Right ventricle myocardium superior (tissue), 1 donor: Measurements from ENCODE around the gene SLC25A47. TPM values are rescaled to one million over a fixed set of nuclear protein-coding genes. Genes with fewer than 3 reads are reported as not detected.
"Not testable (repeated sequence)": the region's sequence is repeated elsewhere in the genome, so short reads cannot be mapped to it uniquely, and the experiment has no call there.

Experiments
- ATAC-seq: fragments of 200-7000 bp; cut with Tn5 transposase; one replicate; pipeline ENCODE4 v1.9.1; 2020; ENCODE audit warnings: mild to moderate bottlenecking; ENCODE audit not compliant: poor library complexity
- DNase-seq: peaks from one replicate; pipeline ENCODE4 v3.0.0-alpha.2; 2020
- intact Hi-C: fragments of 100-400 bp; cut with DNase I; formaldehyde crosslinking; loops from one replicate; pipeline ENCODE4 v1.11.2; 2022
- total RNA-seq: library from RNA; stranded (reverse); fragmentation: NEBNext Ultra II Directional; extraction: Animal tissue kit (Norgen Biotek cat#: 25700); gene quantifications from one replicate; pipeline ENCODE4 v1.2.1, GENCODE V29; 2021
- donor health status: DM: no; HTN: yes; CAD: no; lungs with severe emphysema.

SLC25A47 gene
- total RNA-seq, 1 donor from 2014 or later, result not detected

- DNase-seq (peak; percentile 25), ATAC-seq (no peak)
- intact Hi-C loops, result no loop called here
Measured at GRCh38 chr14:100298551-100299237, 24.4 kb upstream of the SLC25A47 start.

DNA sequence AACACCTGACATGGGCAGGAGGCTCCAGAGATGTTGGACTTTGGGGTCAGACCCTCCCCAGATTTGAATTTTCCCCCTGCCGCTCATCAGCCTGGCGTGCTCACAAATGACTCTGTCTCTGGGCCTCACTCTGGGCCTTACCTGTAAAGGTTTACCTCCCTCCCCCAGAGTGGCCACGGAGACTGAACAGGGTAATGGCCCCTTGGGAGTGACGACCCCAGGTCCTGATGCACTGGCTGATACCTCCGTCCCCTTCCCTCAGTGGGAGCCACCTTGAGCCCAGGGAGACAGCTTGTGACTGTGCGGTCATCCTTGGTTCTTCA is 23.9 kb upstream of the SLC25A47 start:
- ATAC-seq (no peak), DNase-seq (peak; percentile 30)

GRCh38 chr14:100302616-100303015 is 20.5 kb upstream of the SLC25A47 start:
- ATAC-seq, result no peak
- DNase-seq, result no peak
- intact Hi-C loops, result no loop called here

More for the DNA sequence above, 23.9 kb upstream of the SLC25A47 start:
- intact Hi-C loops, result no loop called here

DNA sequence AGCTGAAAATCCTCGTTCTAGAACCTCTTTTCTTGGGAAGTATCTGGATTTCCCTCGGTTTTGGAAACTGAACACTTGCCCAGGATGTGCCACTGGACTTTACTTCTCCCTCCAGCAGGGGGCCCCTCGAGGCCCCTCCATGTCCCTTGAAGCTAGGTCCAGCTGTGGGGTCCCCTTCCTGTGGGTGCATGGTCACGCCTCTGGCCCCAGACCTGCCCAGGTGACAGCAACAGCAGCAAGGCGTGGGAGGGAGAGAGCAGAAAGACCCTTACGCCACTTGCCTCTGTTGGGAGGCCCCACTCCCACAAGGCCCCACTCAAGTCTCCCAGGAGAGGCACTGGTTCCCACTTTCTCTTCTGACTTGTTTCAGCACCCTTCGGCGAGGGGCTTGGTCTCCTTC is 20.0 kb upstream of the SLC25A47 start:
- DNase-seq (no peak), ATAC-seq (no peak)
- intact Hi-C loops, result no loop called here

GRCh38 chr14:100303925-100304324 is 19.2 kb upstream of the SLC25A47 start:
- ATAC-seq (no peak), DNase-seq (no peak)
- intact Hi-C loops, result no loop called here

DNA sequence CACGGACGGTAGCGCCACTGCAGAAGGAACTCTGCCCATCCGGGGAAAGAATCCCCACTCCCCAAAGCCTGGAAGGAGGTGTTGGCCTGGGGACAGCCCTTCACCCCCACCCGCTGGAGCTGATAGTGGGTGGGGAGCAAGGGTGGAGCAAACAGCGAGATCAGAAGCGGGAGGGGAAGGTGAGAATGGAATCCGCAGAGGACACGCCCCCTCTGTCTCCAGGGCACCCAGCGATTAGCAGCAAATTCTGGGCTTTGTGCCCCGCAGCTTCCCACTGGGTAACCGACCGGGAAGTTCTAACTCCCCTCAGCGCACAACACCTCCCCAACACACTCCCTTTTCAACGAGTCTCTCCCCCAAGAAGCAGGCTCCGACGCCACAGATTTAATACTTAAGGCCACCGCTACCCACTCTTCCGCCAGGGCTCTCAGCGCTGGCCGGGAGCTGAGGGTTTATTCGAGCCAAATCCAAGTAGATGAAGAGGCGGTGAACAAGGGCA is 18.3 kb upstream of the SLC25A47 start:
- DNase-seq (peak; percentile 79), ATAC-seq (peak; percentile 13)
- intact Hi-C loops, result no loop called here

DNA sequence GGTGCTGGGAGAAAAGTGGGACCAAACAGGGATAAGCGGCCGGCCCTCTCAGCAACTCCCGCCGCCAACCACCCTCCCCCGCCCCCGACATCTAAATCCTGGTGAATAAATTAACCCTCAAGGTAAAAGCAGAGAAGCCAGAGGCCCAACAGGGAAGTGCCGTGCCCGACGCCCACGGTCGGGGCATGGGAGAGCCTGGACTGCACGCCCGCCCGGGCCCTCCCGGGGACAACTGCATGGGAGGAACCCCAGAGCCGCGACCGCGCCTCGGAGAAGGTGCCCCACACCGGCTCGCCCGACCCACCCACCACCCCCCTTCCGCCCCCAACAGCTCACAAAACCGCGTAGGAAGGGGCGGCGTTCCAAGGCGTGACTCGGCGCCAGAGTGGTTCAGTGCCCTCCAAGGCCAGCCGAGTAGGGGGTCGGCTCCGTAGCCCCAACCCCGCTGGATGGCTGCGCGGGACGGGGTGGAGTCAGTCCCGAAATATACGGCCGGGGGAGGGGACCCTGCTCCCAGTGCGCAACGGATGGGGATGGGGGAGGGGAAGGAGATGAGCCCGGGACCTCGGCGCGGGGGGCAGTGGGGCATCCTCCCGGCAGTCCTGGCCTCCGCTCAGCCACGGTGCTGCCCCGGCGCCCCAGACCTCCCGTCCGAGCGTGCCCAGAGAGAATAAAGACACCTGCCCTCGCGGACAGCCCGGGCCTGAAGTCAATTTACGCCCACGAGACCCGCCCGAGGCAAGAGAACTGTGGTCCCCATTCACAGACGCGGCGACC is 17.6 kb upstream of the SLC25A47 start:
- intact Hi-C loops, result no loop called here
- ATAC-seq (peak; percentile 7), DNase-seq (peak; percentile 61)

DNA sequence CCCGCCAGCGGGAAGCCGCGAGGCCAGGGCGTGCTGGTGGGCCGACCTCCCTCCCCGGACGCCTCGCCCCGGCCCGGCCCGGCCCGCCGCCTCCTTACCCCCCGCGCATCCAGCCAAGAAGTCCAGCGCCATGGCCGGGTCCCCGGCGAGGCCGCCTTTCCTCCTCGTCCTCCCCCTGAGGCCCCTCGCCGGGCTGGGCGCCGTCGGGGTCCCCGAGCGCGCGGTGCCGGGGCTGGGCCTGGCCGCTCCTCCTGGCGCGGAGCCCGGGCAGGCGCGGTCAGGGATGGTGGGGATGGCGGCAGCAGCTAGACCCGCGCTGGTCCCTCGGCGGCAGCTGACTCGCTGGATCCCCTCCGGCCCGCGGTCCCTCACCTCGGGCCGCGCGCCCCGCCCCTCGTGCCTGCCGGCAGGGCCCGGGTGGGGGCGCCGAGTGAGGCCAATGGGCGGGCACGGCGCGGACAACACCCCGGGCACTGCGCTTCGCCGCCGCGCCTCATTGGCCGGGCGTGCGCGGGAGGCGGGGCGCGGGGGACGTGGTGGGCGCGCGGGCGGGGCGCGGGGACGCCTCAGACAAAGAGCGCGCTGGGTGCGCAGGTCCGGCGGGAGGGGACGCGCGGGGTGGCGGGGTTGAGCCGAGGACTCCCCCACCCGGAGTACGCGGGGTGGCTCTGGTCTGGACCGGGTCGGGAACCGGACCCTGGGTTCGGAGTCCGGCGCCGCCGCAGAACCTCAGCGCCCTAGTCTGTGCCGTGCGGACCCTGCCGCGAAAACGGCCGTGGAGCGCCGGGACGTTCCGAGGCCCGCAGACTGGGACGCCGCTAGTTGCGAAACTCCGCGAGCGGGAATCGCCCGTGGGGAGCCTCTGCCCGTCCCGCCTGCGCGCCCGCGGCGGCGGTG is 16.8 kb upstream of the SLC25A47 start, which contains the start of gene SLC25A29:
SLC25A29 (minus strand) TSS at position 344 of the 897 bp plus-strand sequence; CDS start at position 132, 212 bp downstream.
- peak; percentile 96 for ATAC-seq
- intact Hi-C loops, result no loop called here
- peak; percentile 93 for DNase-seq

DNA sequence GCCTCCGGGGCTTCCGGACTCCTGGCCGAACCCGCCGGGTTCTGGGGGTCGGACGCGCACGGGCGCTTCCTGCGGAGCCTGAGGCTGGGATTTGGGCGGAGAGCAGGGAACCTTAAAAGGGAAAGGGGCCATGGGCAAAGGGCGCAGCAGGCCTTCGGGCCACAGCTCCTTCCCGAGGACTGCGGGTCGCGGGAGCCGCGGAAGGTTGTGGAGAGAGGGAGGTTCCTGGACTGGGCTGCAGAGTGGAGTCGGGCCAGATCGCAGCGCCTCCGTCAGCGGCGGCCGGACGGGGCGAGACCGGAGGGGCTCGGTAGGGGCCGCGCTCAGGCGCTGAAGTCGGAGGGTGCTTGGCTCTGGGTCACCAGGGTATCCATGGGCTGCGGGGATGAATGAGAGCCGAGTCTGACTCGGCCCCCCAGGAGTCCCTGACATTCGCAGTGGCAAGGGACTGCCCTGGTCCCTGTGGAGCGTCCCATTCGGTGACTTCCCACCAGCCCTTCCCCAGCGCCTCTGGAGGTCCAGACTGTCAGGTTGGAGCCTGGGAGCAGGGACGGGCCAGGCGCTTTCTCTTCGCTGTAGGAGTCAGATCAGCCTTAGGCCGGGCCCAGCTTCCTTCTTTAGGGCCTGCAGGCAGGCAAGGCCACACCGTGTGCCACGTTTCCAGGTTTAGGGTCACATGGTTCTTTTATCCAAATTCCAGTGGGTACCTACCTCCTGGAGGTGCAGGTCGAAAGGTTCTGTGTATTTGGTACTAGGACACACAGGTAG is 16.0 kb upstream of the SLC25A47 start:
- peak; percentile 27 for ATAC-seq
- intact Hi-C loops, result no loop called here

DNA sequence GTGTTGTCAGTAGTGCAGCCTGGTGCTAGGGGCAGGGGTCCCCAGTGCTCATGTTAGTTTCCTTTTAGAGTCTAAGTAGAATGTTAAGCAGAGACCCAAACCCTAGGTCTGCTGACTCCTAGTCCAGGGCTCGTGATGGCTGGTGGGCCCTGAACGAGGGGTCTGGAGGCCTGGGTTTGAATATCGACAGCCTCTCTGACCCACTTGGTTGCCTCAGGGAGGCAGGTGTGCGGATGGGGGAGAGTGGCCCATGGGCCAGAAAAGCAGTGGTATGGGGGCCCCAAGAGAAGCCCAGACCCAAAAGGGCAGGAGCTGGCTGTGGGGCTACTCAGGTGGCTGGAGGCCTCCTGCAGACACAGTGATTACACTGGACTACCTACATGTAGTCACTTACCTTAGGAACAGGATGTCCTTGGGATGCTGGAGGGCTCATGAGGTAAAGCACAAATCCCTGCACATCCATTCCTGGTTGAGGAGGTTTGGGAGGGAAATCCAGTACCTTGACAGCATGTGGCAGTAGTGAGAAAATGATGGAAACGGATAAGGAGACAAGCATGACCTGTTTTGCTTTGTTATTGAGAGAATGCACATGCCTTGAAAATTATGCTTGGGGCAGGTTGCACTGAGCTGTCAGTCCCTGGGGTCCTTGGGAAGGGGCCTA is 15.2 kb upstream of the SLC25A47 start:
- ATAC-seq (no peak), DNase-seq (no peak)
- intact Hi-C loops, result no loop called here

More for the DNA sequence above, 16.0 kb upstream of the SLC25A47 start:
- peak; percentile 60 for DNase-seq

- intact Hi-C loops, DNase-seq, ATAC-seq: not testable (repeated sequence)
Measured at GRCh38 chr14:100308427-100308792, 14.7 kb upstream of the SLC25A47 start.

- ATAC-seq (no peak), DNase-seq (no peak)
- intact Hi-C loops, result no loop called here
Measured at GRCh38 chr14:100309028-100309737, 14.0 kb upstream of the SLC25A47 start.

- ATAC-seq, intact Hi-C loops, DNase-seq: not testable (repeated sequence)
Measured at GRCh38 chr14:100312110-100312876, 10.8 kb upstream of the SLC25A47 start.

- intact Hi-C loops, result no loop called here
- ATAC-seq (no peak), DNase-seq (no peak)
Measured at GRCh38 chr14:100312877-100313400, 10.2 kb upstream of the SLC25A47 start.

GRCh38 chr14:100313464-100314230 is 9.5 kb upstream of the SLC25A47 start:
- ATAC-seq, result no peak
- intact Hi-C loops, result no loop called here
- DNase-seq, result no peak

- DNase-seq (no peak), ATAC-seq (no peak)
- intact Hi-C loops, result no loop called here
Measured at GRCh38 chr14:100314724-100315123, 8.4 kb upstream of the SLC25A47 start.
